Osteoblast (primary cell): ENCODE results near the gene CTSA. TPM values are rescaled to one million over a fixed set of nuclear protein-coding genes. Genes with fewer than 3 reads are reported as not detected.

Source experiments
- DNase-seq: peaks from one replicate; pipeline ENCODE4 v3.0.0; 2011; ENCODE audit warnings: low spot score, mixed read lengths; ENCODE audit not compliant: insufficient read length; ENCODE audit errors: missing footprints
- H2AFZ ChIP-seq: 2 replicates; pipeline ENCODE4 v1.6.0; 2011; ENCODE audit warnings: mild to moderate bottlenecking, low read length
- H3K27ac ChIP-seq: 2 replicates; pipeline ENCODE4 v1.5.1; 2011; ENCODE audit warnings: mild to moderate bottlenecking, low read depth, low read length, moderate library complexity
- H3K27me3 ChIP-seq: 2 replicates; pipeline ENCODE4 v1.6.0; 2012; ENCODE audit warnings: mild to moderate bottlenecking, control low read depth, inconsistent platforms, low read length, moderate library complexity; ENCODE audit not compliant: insufficient read depth
- H3K36me3 ChIP-seq: 2 replicates; pipeline ENCODE4 v1.5.1; 2011; ENCODE audit warnings: mild to moderate bottlenecking, low read length, control low read depth, moderate library complexity; ENCODE audit not compliant: insufficient read depth
- H3K4me1 ChIP-seq: 2 replicates; pipeline ENCODE4 v1.5.1; 2011; ENCODE audit warnings: mild to moderate bottlenecking, low read length, control low read depth, moderate library complexity; ENCODE audit not compliant: insufficient read depth
- H3K4me2 ChIP-seq: 2 replicates; pipeline ENCODE4 v1.6.0; 2011; ENCODE audit warnings: mild to moderate bottlenecking, low read length; ENCODE audit not compliant: insufficient read depth
- H3K4me3 ChIP-seq: fragments of 200-600 bp; sonication (generic); 3 replicates; pipeline ENCODE4 v1.5.1; 2012; ENCODE audit warnings: mild to moderate bottlenecking, low read length, inconsistent platforms; ENCODE audit not compliant: insufficient read depth
- H3K79me2 ChIP-seq: 2 replicates; pipeline ENCODE4 v1.6.0; 2012; ENCODE audit warnings: mild to moderate bottlenecking, low read length, control low read depth, inconsistent platforms; ENCODE audit not compliant: insufficient read depth
- H3K9me3 ChIP-seq: 2 replicates; pipeline ENCODE4 v1.5.1; 2011; ENCODE audit warnings: low read depth, low read length, control low read depth
- H4K20me1 ChIP-seq: 2 replicates; pipeline ENCODE4 v1.6.0; 2012; ENCODE audit warnings: mild to moderate bottlenecking, low read length, control low read depth; ENCODE audit not compliant: insufficient read depth
- total RNA-seq: library from RNA; depleted of rRNA; stranded (reverse); fragments of >200 nt; gene quantifications from 2 replicates; pipeline ENCODE4 v1.2.3, GENCODE V29; 2012
- TF ChIP-seq, protein P1 (sequence below): IDR thresholded peaks from 2 replicates; pipeline ENCODE4 v1.5.1; 2011; ENCODE audit warnings: mild to moderate bottlenecking, low read depth, low read length, moderate library complexity; ENCODE audit errors: extremely low read depth

The CTSA gene
- total RNA-seq, 1 donor: 157 TPM

DNA sequence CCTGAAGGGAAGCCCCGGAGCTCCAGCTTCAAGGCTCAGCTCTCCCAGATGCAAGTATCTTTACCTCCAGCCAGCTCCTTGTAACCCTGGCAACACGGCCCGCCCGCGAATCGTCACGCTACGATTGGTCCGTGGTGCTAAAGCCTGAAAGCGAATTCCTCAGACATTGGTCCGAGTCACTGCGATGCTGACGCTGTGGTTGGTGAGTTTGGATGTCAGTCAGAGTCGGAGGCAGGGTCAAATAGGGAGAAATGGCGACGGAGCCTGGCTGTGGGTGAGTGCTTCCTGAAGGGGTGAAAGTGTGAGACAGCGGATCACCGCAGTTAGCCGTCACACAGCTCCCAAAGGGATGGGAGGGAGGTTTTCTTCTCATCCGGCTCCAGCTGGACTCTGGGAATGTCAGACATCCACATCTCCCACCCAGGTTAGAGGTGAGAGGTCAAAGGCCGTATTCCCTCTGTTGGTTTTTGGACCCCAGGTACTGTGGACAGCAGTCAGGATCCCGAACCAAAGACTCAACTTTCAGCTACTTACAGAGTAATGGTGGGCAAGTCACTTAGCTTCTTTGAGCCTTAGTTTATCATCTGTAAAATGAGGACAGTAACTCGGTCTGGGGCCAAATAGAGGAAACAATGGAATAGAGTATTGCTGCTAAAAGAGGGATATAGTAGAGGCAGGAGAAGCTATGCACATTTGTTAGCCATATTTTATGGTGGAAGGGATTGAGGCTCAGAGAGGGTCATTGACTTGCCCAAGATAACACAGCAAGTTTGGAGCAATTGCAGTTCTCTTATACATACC, 9.9 kb upstream of the CTSA start, which contains the start of gene ZSWIM1:
TSS of gene ZSWIM1 (plus strand) at position 240 of the 801 bp plus-strand sequence. CDS start 1,366 bp downstream, outside the sequence.
- no peaks in the 10 kb centered on the region for H3K27me3 ChIP-seq
- DNase-seq: peak; percentile 99
- peak within 1 kb of the TSS; percentile 95 for H3K4me2 ChIP-seq
- peak within 1 kb of the TSS; percentile 76 for H3K27ac ChIP-seq
- H3K4me1 ChIP-seq: peaks cover 19% of the 10 kb centered on the region
- H3K4me3 ChIP-seq: peak within 1 kb of the TSS; percentile 81
- peaks cover 25% of the 10 kb centered on the region for H3K79me2 ChIP-seq
- peaks cover 6% of the 10 kb centered on the region for H4K20me1 ChIP-seq
- H2AFZ ChIP-seq: peak within 1 kb of the TSS; percentile 45
- TF ChIP-seq, protein P1, sequence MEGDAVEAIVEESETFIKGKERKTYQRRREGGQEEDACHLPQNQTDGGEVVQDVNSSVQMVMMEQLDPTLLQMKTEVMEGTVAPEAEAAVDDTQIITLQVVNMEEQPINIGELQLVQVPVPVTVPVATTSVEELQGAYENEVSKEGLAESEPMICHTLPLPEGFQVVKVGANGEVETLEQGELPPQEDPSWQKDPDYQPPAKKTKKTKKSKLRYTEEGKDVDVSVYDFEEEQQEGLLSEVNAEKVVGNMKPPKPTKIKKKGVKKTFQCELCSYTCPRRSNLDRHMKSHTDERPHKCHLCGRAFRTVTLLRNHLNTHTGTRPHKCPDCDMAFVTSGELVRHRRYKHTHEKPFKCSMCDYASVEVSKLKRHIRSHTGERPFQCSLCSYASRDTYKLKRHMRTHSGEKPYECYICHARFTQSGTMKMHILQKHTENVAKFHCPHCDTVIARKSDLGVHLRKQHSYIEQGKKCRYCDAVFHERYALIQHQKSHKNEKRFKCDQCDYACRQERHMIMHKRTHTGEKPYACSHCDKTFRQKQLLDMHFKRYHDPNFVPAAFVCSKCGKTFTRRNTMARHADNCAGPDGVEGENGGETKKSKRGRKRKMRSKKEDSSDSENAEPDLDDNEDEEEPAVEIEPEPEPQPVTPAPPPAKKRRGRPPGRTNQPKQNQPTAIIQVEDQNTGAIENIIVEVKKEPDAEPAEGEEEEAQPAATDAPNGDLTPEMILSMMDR: no peak
- H3K9me3 ChIP-seq: no peaks in the 10 kb centered on the region
- H3K36me3 ChIP-seq: peaks cover 29% of the 10 kb centered on the region

DNA sequence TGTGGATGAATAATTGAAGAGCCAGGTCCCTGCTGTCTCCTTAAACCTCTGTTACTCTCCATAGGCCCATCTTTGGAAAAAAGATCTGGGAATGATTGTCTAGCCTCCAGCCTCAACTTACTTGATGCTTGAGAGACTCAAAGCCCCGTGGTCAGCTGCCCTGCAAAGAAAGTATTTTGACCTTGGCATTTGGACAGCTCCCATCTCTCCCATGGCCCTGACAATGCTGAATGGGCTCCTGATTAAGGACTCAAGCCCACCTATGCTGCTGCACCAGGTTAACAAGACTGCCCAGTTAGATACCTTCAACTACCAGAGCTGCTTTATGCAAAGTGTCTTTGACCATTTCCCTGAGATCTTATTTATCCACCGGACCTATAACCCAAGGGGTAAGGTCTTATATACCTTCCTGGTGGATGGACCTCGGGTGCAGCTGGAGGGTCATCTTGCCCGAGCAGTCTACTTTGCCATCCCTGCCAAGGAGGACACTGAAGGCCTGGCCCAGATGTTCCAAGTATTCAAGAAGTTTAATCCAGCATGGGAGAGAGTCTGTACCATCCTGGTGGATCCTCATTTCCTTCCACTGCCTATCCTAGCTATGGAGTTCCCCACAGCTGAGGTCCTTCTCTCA, 8.6 kb upstream of the CTSA start:
- H3K9me3 ChIP-seq: no peaks in the 10 kb centered on the region
- H3K27ac ChIP-seq: no peak overlapping the region
- TF ChIP-seq, protein P1: no peak
- H2AFZ ChIP-seq: no peak overlapping the region
- H4K20me1 ChIP-seq: peaks cover 6% of the 10 kb centered on the region
- H3K4me3 ChIP-seq: no peak overlapping the region
- H3K4me1 ChIP-seq: peaks cover 19% of the 10 kb centered on the region
- no peaks in the 10 kb centered on the region for H3K27me3 ChIP-seq
- no peak for DNase-seq
- peaks cover 25% of the 10 kb centered on the region for H3K79me2 ChIP-seq
- H3K4me2 ChIP-seq: no peak overlapping the region
- H3K36me3 ChIP-seq: peaks cover 27% of the 10 kb centered on the region

DNA sequence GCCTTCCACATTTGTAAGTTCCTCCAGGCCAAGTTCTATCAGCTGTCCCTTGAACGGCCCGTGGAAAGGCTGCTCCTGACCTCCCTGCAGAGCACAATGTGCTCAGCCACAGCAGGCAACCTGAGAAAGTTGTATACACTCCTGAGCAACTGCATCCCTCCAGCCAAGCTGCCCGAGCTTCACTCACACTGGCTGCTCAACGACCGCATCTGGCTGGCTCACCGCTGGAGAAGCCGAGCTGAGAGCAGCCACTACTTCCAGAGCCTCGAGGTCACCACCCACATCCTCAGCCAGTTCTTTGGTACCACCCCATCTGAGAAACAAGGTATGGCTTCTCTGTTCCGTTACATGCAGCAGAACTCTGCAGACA, 8.1 kb upstream of the CTSA start:
- H2AFZ ChIP-seq: no peak overlapping the region
- H3K9me3 ChIP-seq: no peaks in the 10 kb centered on the region
- no peak for DNase-seq
- H3K79me2 ChIP-seq: peaks cover 25% of the 10 kb centered on the region
- H3K4me1 ChIP-seq: peaks cover 19% of the 10 kb centered on the region
- H3K36me3 ChIP-seq: peaks cover 23% of the 10 kb centered on the region
- TF ChIP-seq, protein P1: no peak
- no peak overlapping the region for H3K4me3 ChIP-seq
- H4K20me1 ChIP-seq: peaks cover 6% of the 10 kb centered on the region
- H3K27ac ChIP-seq: no peak overlapping the region
- no peaks in the 10 kb centered on the region for H3K27me3 ChIP-seq
- no peak overlapping the region for H3K4me2 ChIP-seq
